DND-41 (cell line): Measurements from ENCODE around the gene LYRM7.

Source experiments
- CTCF ChIP-seq: IDR thresholded peaks from 2 replicates; pipeline ENCODE4 v1.5.1; 2012; ENCODE audit warnings: borderline replicate concordance, low read length, moderate library complexity, mild to moderate bottlenecking; ENCODE audit not compliant: poor library complexity, severe bottlenecking; ENCODE audit errors: extremely low read depth
- EZH2 ChIP-seq: IDR thresholded peaks from 3 replicates; pipeline ENCODE4 v1.6.1; 2012; ENCODE audit warnings: borderline replicate concordance, low read depth, mild to moderate bottlenecking, moderate library complexity, low read length, inconsistent platforms; ENCODE audit not compliant: severe bottlenecking

- TF ChIP-seq CTCF (no peak), EZH2 (no peak)
Observed at GRCh38 chr5:131151216-131151615, 19.5 kb upstream of the LYRM7 start.
